ENCODE data around the gene GULP1. TPM values are rescaled to one million over a fixed set of nuclear protein-coding genes. Genes with fewer than 3 reads are reported as not detected.
A peak's percentile ranks its signal among the peaks of the same experiment; 100 is the strongest.

Gene GULP1
- total RNA-seq, 1 donor = 21.7 TPM

GRCh38 chr2:188316342-188316741 lies 24.7 kb downstream of the GULP1 start:
- Histone ChIP-seq H3K36me3 (ENCODE audit: insufficient read depth, low read length) (no peaks in the 10 kb centered on the region), H3K4me1 (ENCODE audit: insufficient read depth, low read length) (peaks cover 12% of the 10 kb centered on the region), H3K27me3 (ENCODE audit: insufficient read depth, low read length) (no peaks in the 10 kb centered on the region), H3K4me2 (ENCODE audit: insufficient read depth, low read length) (no peak overlapping the region), H3K27ac (ENCODE audit: low read depth, low read length) (no peak overlapping the region), H3K4me3 (ENCODE audit: insufficient read depth, low read length) (no peak overlapping the region), H2AFZ (ENCODE audit: low read length) (no peak overlapping the region), H3K79me2 (ENCODE audit: insufficient read depth, low read length) (no peaks in the 10 kb centered on the region), H4K20me1 (ENCODE audit: insufficient read depth, low read length) (no peaks in the 10 kb centered on the region), H3K9me3 (ENCODE audit: low read depth, low read length) (no peaks in the 10 kb centered on the region)
- TF ChIP-seq CTCF (IDR thresholded peaks at IDR 0.05; ENCODE audit: extremely low read depth, low read depth, low read length) = no peak
- DNase-seq (ENCODE audit: insufficient read length, low spot score, missing footprints) = no peak

DNA sequence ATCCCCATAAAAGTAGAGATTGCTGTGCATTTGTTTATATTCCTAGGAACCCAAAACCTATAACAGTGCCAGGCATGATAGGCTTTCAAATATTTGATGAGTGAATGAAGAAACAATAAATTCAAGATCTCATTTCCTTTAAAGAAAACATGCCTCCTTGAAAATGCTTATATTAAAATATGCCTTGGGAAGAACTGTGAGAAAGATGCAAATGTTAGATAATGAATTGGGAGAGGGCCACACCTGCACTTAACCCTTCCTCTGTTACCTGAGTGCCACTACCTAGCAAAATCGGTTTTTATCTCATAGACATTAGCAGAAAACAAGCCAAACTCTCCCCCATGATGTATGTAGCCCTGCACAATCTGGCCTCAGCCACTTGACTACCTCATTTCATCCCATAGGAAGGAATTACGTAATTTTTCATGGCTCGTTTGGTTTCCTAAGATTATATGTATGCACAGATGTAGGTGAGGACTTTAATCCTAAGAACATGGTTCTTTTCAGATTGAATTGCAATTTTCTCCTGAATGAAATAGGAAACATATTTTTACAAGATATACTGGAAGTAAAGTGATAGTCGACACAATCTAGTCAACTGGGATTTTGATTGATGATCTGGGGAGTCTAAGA lies 25.2 kb downstream of the GULP1 start:
- Histone ChIP-seq H3K27ac (ENCODE audit: low read depth, low read length) (no peak overlapping the region), H2AFZ (ENCODE audit: low read length) (no peak overlapping the region), H3K79me2 (ENCODE audit: insufficient read depth, low read length) (no peaks in the 10 kb centered on the region), H3K9me3 (ENCODE audit: low read depth, low read length) (no peaks in the 10 kb centered on the region), H3K27me3 (ENCODE audit: insufficient read depth, low read length) (no peaks in the 10 kb centered on the region), H4K20me1 (ENCODE audit: insufficient read depth, low read length) (no peaks in the 10 kb centered on the region), H3K4me3 (ENCODE audit: insufficient read depth, low read length) (no peak overlapping the region), H3K4me1 (ENCODE audit: insufficient read depth, low read length) (peaks cover 12% of the 10 kb centered on the region), H3K4me2 (ENCODE audit: insufficient read depth, low read length) (no peak overlapping the region), H3K36me3 (ENCODE audit: insufficient read depth, low read length) (no peaks in the 10 kb centered on the region)
- no peak for DNase-seq (ENCODE audit: insufficient read length, low spot score, missing footprints)
- no peak for TF ChIP-seq CTCF (IDR thresholded peaks at IDR 0.05; ENCODE audit: extremely low read depth, low read depth, low read length)

DNA sequence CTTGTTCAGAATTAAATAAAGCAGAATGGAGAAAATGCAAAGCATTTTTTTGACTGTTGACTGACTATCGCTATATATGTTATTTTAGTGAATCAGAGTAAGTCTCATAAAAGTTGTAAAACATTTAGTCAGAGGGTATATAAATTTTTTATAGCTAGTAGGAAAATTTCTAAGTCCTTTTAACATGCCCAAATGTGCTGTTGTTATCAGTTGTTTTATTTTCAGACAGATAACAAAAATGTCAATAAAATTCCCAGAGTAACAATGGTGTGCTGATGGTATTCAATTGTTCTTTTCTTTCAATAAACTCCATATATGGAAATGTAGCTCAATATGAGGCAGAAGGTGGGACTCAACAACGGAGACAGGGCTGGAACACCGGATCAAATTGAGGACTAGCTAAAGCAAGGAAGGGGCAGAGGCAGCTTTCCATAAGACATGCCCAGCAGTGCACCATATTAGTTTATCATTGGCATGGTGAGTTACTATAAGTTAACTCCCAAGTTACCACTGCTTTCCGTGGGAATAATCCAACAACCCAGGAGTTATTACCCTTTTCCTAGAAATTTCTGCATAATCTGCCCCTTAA lies 26.6 kb downstream of the GULP1 start:
- H3K9me3 ChIP-seq (ENCODE audit: low read depth, low read length) = no peaks in the 10 kb centered on the region
- peak overlapping the region; percentile 47 for H3K4me2 ChIP-seq (ENCODE audit: insufficient read depth, low read length)
- peak overlapping the region; percentile 54 for H3K27ac ChIP-seq (ENCODE audit: low read depth, low read length)
- H3K4me1 ChIP-seq (ENCODE audit: insufficient read depth, low read length) = peaks cover 24% of the 10 kb centered on the region
- H3K79me2 ChIP-seq (ENCODE audit: insufficient read depth, low read length) = no peaks in the 10 kb centered on the region
- no peaks in the 10 kb centered on the region for H3K36me3 ChIP-seq (ENCODE audit: insufficient read depth, low read length)
- no peaks in the 10 kb centered on the region for H4K20me1 ChIP-seq (ENCODE audit: insufficient read depth, low read length)
- H3K4me3 ChIP-seq (ENCODE audit: insufficient read depth, low read length) = no peak overlapping the region
- no peak for TF ChIP-seq CTCF (IDR thresholded peaks at IDR 0.05; ENCODE audit: extremely low read depth, low read depth, low read length)
- no peaks in the 10 kb centered on the region for H3K27me3 ChIP-seq (ENCODE audit: insufficient read depth, low read length)
- DNase-seq (ENCODE audit: insufficient read length, low spot score, missing footprints) = peak; percentile 49
- no peak overlapping the region for H2AFZ ChIP-seq (ENCODE audit: low read length)

DNA sequence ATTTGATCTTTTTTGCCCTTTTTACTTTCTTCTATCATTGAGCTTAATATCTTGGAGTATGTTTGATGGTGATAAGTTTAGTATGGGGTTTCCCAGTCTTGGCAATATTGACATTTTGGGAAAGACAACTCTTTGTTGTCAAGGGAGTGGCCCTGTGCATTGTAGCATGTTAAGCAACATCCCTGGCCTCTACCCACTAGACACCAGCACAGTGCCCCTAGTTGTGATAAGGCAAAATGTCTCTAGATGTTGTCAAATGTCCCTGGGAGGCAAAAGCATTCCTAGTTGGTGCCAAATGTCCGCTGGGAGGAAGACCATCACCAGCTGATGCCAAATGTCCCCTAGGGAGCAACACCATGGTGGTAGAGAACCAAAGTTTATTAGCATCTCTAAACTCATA lies 28.2 kb downstream of the GULP1 start:
- no peak overlapping the region for H3K4me2 ChIP-seq (ENCODE audit: insufficient read depth, low read length)
- H4K20me1 ChIP-seq (ENCODE audit: insufficient read depth, low read length) = no peaks in the 10 kb centered on the region
- no peak for DNase-seq (ENCODE audit: insufficient read length, low spot score, missing footprints)
- H3K9me3 ChIP-seq (ENCODE audit: low read depth, low read length) = no peaks in the 10 kb centered on the region
- H3K4me1 ChIP-seq (ENCODE audit: insufficient read depth, low read length) = peaks cover 40% of the 10 kb centered on the region
- no peaks in the 10 kb centered on the region for H3K27me3 ChIP-seq (ENCODE audit: insufficient read depth, low read length)
- H3K36me3 ChIP-seq (ENCODE audit: insufficient read depth, low read length) = no peaks in the 10 kb centered on the region
- TF ChIP-seq CTCF (IDR thresholded peaks at IDR 0.05; ENCODE audit: extremely low read depth, low read depth, low read length) = no peak
- no peaks in the 10 kb centered on the region for H3K79me2 ChIP-seq (ENCODE audit: insufficient read depth, low read length)
- H2AFZ ChIP-seq (ENCODE audit: low read length) = no peak overlapping the region
- no peak overlapping the region for H3K27ac ChIP-seq (ENCODE audit: low read depth, low read length)
- H3K4me3 ChIP-seq (ENCODE audit: insufficient read depth, low read length) = no peak overlapping the region
